Activated CD8-positive, alpha-beta memory T cell treated with anti-CD3 and anti-CD28 coated beads, Interleukin-2, amount 50 U/mL, for 4 hours (primary cell): Measurements from ENCODE around the gene FHL3.
"Not testable (repeated sequence)": the region's sequence is repeated elsewhere in the genome, so short reads cannot be mapped to it uniquely, and the experiment has no call there.

Experiments used
- DNase-seq: peaks from one replicate; pipeline ENCODE4 v3.0.0-alpha.2; 2020

The FHL3 gene

GRCh38 chr1:37983546-37983945, 21.8 kb downstream of the FHL3 start:
- no peak for DNase-seq

GRCh38 chr1:37978541-37978940, 26.8 kb downstream of the FHL3 start:
- no peak for DNase-seq

- DNase-seq: not testable (repeated sequence)
These were observed 30.2 kb downstream of the FHL3 start for GRCh38 chr1:37975083-37975482.

- DNase-seq: no peak
These were observed 30.7 kb downstream of the FHL3 start for GRCh38 chr1:37974567-37974966.

- not testable (repeated sequence) for DNase-seq
These were observed 31.6 kb downstream of the FHL3 start for GRCh38 chr1:37973684-37974083.

GRCh38 chr1:37965301-37965700, 40.0 kb downstream of the FHL3 start:
- no peak for DNase-seq

GRCh38 chr1:37964106-37964505, 41.2 kb downstream of the FHL3 start:
- not testable (repeated sequence) for DNase-seq

- DNase-seq: no peak
These were observed 46.6 kb downstream of the FHL3 start for GRCh38 chr1:37958690-37959089.

GRCh38 chr1:37955685-37956084, 49.6 kb downstream of the FHL3 start:
- DNase-seq: no peak

GRCh38 chr1:37954316-37954971, 50.9 kb downstream of the FHL3 start:
- no peak for DNase-seq

GRCh38 chr1:37952738-37953137, 52.6 kb downstream of the FHL3 start:
- DNase-seq: no peak

GRCh38 chr1:37951783-37952624, 53.3 kb downstream of the FHL3 start:
- no peak for DNase-seq

GRCh38 chr1:37951041-37951782, 54.1 kb downstream of the FHL3 start:
- no peak for DNase-seq

GRCh38 chr1:37949524-37950152, 55.7 kb downstream of the FHL3 start:
- DNase-seq: no peak

- DNase-seq: no peak
These were observed 56.5 kb downstream of the FHL3 start for GRCh38 chr1:37948841-37949240.

GRCh38 chr1:37948166-37948565, 57.1 kb downstream of the FHL3 start:
- no peak for DNase-seq

- no peak for DNase-seq
These were observed 58.0 kb downstream of the FHL3 start for GRCh38 chr1:37947364-37947763.
